ENCODE measurements around the gene PCNT. TPM values are rescaled to one million over a fixed set of nuclear protein-coding genes. Genes with fewer than 3 reads are reported as not detected.

PCNT gene
- total RNA-seq, 1 donor from 2014 or later = 21.0 TPM

- no peak for DNase-seq (ENCODE audit: low spot score)
- intact Hi-C loops (cut with DNase I) = no loop called here
Measured at GRCh38 chr21:46414965-46415275, 91.0 kb downstream of the PCNT start.

- intact Hi-C loops (cut with DNase I) = no loop called here
- no peak for DNase-seq (ENCODE audit: low spot score)
Measured at GRCh38 chr21:46416551-46416950, 92.6 kb downstream of the PCNT start.

GRCh38 chr21:46418265-46418946 is 94.5 kb downstream of the PCNT start:
- intact Hi-C loops (cut with DNase I) = no loop called here
- no peak for DNase-seq (ENCODE audit: low spot score)

- intact Hi-C loops (cut with DNase I) = no loop called here
- DNase-seq (ENCODE audit: low spot score) = no peak
Measured at GRCh38 chr21:46420241-46421190, 96.6 kb downstream of the PCNT start.

- no peak for DNase-seq (ENCODE audit: low spot score)
Measured at GRCh38 chr21:46421191-46421750, 97.3 kb downstream of the PCNT start.

GRCh38 chr21:46421756-46422555 is 98.0 kb downstream of the PCNT start:
- no peak for DNase-seq (ENCODE audit: low spot score)
- intact Hi-C loops (cut with DNase I) = no loop called here

More at GRCh38 chr21:46421191-46421750, 97.3 kb downstream of the PCNT start:
- intact Hi-C loops (cut with DNase I) = no loop called here

- intact Hi-C loops (cut with DNase I) = no loop called here
Measured at GRCh38 chr21:46422636-46423241, 98.8 kb downstream of the PCNT start.

GRCh38 chr21:46423546-46424038 is 99.6 kb downstream of the PCNT start:
- intact Hi-C loops (cut with DNase I) = no loop called here
- no peak for DNase-seq (ENCODE audit: low spot score)

More at GRCh38 chr21:46422636-46423241, 98.8 kb downstream of the PCNT start:
- DNase-seq (ENCODE audit: low spot score) = no peak

GRCh38 chr21:46424039-46424591 is 100.2 kb downstream of the PCNT start:
- intact Hi-C loops (cut with DNase I) = no loop called here
- DNase-seq (ENCODE audit: low spot score) = no peak

GRCh38 chr21:46424621-46425020 is 100.7 kb downstream of the PCNT start:
- intact Hi-C loops (cut with DNase I) = no loop called here
- DNase-seq (ENCODE audit: low spot score) = no peak

GRCh38 chr21:46425041-46425440 is 101.1 kb downstream of the PCNT start:
- intact Hi-C loops (cut with DNase I) = no loop called here
- no peak for DNase-seq (ENCODE audit: low spot score)

- DNase-seq (ENCODE audit: low spot score) = no peak
Measured at GRCh38 chr21:46425571-46425970, 101.6 kb downstream of the PCNT start.

GRCh38 chr21:46426313-46427046 is 102.5 kb downstream of the PCNT start:
- intact Hi-C loops (cut with DNase I) = no loop called here
- DNase-seq (ENCODE audit: low spot score) = no peak

More at GRCh38 chr21:46425571-46425970, 101.6 kb downstream of the PCNT start:
- intact Hi-C loops (cut with DNase I) = no loop called here

- intact Hi-C loops (cut with DNase I) = no loop called here
- DNase-seq (ENCODE audit: low spot score) = no peak
Measured at GRCh38 chr21:46427516-46427915, 103.6 kb downstream of the PCNT start.

GRCh38 chr21:46428286-46428685 is 104.3 kb downstream of the PCNT start:
- DNase-seq (ENCODE audit: low spot score) = no peak
- intact Hi-C loops (cut with DNase I) = no loop called here

GRCh38 chr21:46428987-46429710 is 105.2 kb downstream of the PCNT start:
- no peak for DNase-seq (ENCODE audit: low spot score)
- intact Hi-C loops (cut with DNase I) = no loop called here

All from cardiac septum (tissue), 1 donor.